Kidney (tissue), 14 donors: ENCODE data around the gene TDRD6. TPM values are rescaled to one million over a fixed set of nuclear protein-coding genes. Genes with fewer than 3 reads are reported as not detected.

Source experiments
- DNase-seq, 5 donors: peaks; one replicate each; pipeline ENCODE4 v3.0.0-alpha.2; 2013 to 2020
- FAIRE-seq: peaks from 2 replicates; lab custom pipeline; 2012; peaks lifted over from hg19 to GRCh38; lab: Jason Lieb, UNC
- H3K27ac ChIP-seq, 2 donors: one replicate each; pipeline ENCODE4 v1.7.0; 2013; ENCODE audit warnings: low read depth in 2 of 2, low read length in 2 of 2, inconsistent platforms in 1 of 2
- H3K27me3 ChIP-seq: one replicate; pipeline ENCODE4 v1.7.1; 2013; ENCODE audit warnings: low read length, inconsistent platforms; ENCODE audit not compliant: control insufficient read depth, insufficient read depth
- H3K36me3 ChIP-seq, 3 donors: one replicate each; pipeline versions ENCODE4 v1.7.0 to v1.7.1; 2013; ENCODE audit warnings: low read length in 3 of 3, control low read depth in 1 of 3, inconsistent platforms in 1 of 3; ENCODE audit not compliant: insufficient read depth in 3 of 3, control insufficient read depth in 2 of 3
- H3K4me1 ChIP-seq, 3 donors: one replicate each; pipeline versions ENCODE4 v1.7.0 to v1.7.1; 2013; ENCODE audit warnings: low read length in 3 of 3, inconsistent platforms in 1 of 3, low read depth in 1 of 3; ENCODE audit not compliant: control insufficient read depth in 2 of 3, insufficient read depth in 2 of 3
- H3K4me3 ChIP-seq, 3 donors: one replicate each; pipeline versions ENCODE4 v1.7.0 to v1.8.1; 2013; ENCODE audit warnings: low read length in 3 of 3, control low read depth in 1 of 3, inconsistent platforms in 1 of 3
- H3K9ac ChIP-seq, 3 donors: one replicate each; pipeline versions ENCODE4 v1.7.0 to v1.7.1; 2013; ENCODE audit warnings: low read length in 3 of 3, control low read depth in 1 of 3, inconsistent platforms in 1 of 3
- H3K9me3 ChIP-seq, 3 donors: one replicate each; pipeline versions ENCODE4 v1.7.0 to v1.7.1; 2013; ENCODE audit warnings: low read length in 3 of 3, control low read depth in 1 of 3, inconsistent platforms in 1 of 3; ENCODE audit not compliant: control insufficient read depth in 2 of 3, insufficient read depth in 1 of 3
- CTCF ChIP-seq: IDR thresholded peaks from 3 replicates; pipeline ENCODE4 v1.5.1; 2012; ENCODE audit warnings: mild to moderate bottlenecking, moderate library complexity, borderline replicate concordance; ENCODE audit not compliant: insufficient read depth; ENCODE audit errors: extremely low read depth
- intact Hi-C: fragments of 100-400 bp; cut with DNase I; formaldehyde crosslinking; loops from one replicate; pipeline ENCODE4 v1.11.1; 2022
- polyA plus RNA-seq: library from polyadenylated mRNA; stranded (reverse); fragments of 350-450 nt; fragmentation: Illumina TruSeq; extraction: RNeasy Lipid Tissue Mini Kit (QIAGEN cat#74804); gene quantifications from one replicate; pipeline ENCODE4 v1.2.3, GENCODE V29; 2014; ENCODE audit warnings: low read depth, low replicate concordance; ENCODE audit not compliant: insufficient read depth
- total RNA-seq: library from RNA; stranded (reverse); fragmentation: NEBNext Ultra II Directional; extraction: Animal tissue kit (Norgen Biotek cat#: 25700); gene quantifications from one replicate; pipeline ENCODE4 v1.2.1, GENCODE V29; 2021
- donor health status: control.
- donor health status: control.
- donor health status: control.
- donor health status: control.
- donor health status: control.
- donor health status: DM: yes; HTN: yes; CAD: no.
- donor health status: Normal renal cell carcinoma (clear cell type).

The TDRD6 gene
- total and polyA plus RNA-seq, 2 donors from 2014 or later: 0.47 to 0.84 TPM

- FAIRE-seq (no peak), DNase-seq (no peak)
- no peak overlapping the region for H3K27ac ChIP-seq
- H3K4me1 ChIP-seq: peaks cover 0 to 4% (median 0%) of the 10 kb centered on the region in 3 donors
- H3K36me3 ChIP-seq: no peaks in the 10 kb centered on the region
- TF ChIP-seq CTCF: no peak
- H3K9ac ChIP-seq: no peak overlapping the region
- H3K9me3 ChIP-seq: no peaks in the 10 kb centered on the region
- no peak overlapping the region for H3K4me3 ChIP-seq
- intact Hi-C loops: no loop called here
- no peaks in the 10 kb centered on the region for H3K27me3 ChIP-seq
These were observed 30.0 kb upstream of the TDRD6 start for GRCh38 chr6:46657642-46658041.

DNA sequence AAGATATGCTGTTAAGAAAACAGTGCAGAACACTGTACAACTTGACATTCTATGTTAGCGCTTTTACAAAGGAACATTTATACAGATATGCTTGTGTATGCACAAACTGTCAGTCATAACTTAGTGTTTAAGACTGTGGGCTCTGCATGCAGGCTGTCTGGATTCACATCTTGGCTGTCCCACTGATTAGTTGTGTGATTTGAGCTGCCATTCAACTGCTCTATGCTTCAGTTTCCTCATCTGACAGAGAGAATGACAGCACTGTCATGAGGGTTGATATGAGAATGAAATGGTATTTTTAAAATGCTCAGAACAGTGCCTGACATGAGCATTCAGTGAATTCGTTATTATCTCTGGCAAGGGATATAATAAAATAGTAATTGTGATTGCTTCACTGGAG, 26.2 kb upstream of the TDRD6 start:
- TF ChIP-seq CTCF: no peak
- Histone ChIP-seq H3K36me3 (peaks cover 0 to 2% (median 0%) of the 10 kb centered on the region in 3 donors), H3K4me1 (no peaks in the 10 kb centered on the region), H3K27ac (no peak overlapping the region), H3K4me3 (no peak overlapping the region), H3K9me3 (no peaks in the 10 kb centered on the region), H3K27me3 (no peaks in the 10 kb centered on the region), H3K9ac (no peak overlapping the region)
- intact Hi-C loops: no loop called here
- DNase-seq (no peak), FAIRE-seq (no peak)

DNA sequence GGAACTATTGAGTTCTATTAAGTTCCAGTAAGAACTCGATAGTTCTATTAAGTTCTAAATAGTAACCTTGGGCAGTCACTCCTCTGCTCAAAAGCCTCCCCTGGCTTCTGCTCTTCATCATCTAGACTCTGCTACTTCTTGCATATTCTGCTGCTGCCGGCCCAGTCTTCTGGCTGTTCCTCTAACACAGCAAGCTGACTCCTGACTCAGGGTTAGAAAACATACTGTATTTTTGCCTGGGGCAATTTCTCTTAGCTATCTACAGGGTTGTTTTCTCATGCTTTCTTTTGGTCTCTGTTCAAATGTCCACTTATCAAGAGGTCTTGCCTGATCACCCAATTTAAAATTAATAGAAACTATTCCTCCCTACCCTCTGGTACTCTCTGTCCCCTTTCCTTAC, 20.3 kb upstream of the TDRD6 start:
- no peak for DNase-seq
- Histone ChIP-seq H3K27me3 (no peaks in the 10 kb centered on the region), H3K9me3 (no peaks in the 10 kb centered on the region), H3K4me3 (no peak overlapping the region), H3K4me1 (no peaks in the 10 kb centered on the region), H3K9ac (no peak overlapping the region), H3K36me3 (peaks cover 0 to 2% (median 0%) of the 10 kb centered on the region in 3 donors), H3K27ac (no peak overlapping the region)
- TF ChIP-seq CTCF: no peak
- no peak for FAIRE-seq
- intact Hi-C loops: no loop called here

DNA sequence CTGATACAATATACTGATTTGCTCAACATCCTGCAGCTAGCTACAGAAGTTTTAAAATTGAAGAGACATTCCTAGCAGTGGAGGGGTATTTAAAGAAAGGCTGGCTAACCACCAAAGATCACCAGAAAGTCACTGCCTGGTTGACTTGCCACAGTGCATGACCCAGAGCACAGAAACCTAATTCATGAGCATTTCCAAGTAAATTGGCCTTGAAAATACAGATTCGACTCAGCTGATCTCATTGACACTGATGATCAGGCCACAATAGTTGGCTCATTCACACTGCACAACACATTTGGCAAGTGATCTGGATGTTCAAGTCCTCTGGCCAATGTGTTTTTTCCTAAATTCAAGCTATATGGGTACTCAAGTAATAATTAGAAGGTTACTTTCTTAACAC, 13.3 kb upstream of the TDRD6 start:
- peaks cover 0 to 18% (median 6%) of the 10 kb centered on the region in 3 donors for H3K36me3 ChIP-seq
- no peaks in the 10 kb centered on the region for H3K9me3 ChIP-seq
- no peak for TF ChIP-seq CTCF
- no peaks in the 10 kb centered on the region for H3K27me3 ChIP-seq
- H3K4me1 ChIP-seq: no peaks in the 10 kb centered on the region
- intact Hi-C loops: no loop called here
- H3K4me3 ChIP-seq: no peak overlapping the region
- no peak overlapping the region for H3K27ac ChIP-seq
- FAIRE-seq (no peak), DNase-seq (no peak)
- H3K9ac ChIP-seq: no peak overlapping the region
